Fibroblast of upper back skin (primary cell): ENCODE measurements around the gene KHDC4.
"Not testable (repeated sequence)": the region's sequence is repeated elsewhere in the genome, so short reads cannot be mapped to it uniquely, and the experiment has no call there.

ENCODE experiments used
- DNase-seq: peaks from one replicate; pipeline ENCODE4 v3.0.0-alpha.2; 2013

KHDC4 gene

GRCh38 chr1:155897746-155898145, 36.5 kb downstream of the KHDC4 start:
- DNase-seq: no peak

- not testable (repeated sequence) for DNase-seq
Observed at GRCh38 chr1:155896476-155896875, 37.7 kb downstream of the KHDC4 start.

- DNase-seq: not testable (repeated sequence)
Observed at GRCh38 chr1:155895617-155896016, 38.6 kb downstream of the KHDC4 start.

- DNase-seq: peak; percentile 86
Observed at GRCh38 chr1:155893389-155894142, 40.6 kb downstream of the KHDC4 start.

GRCh38 chr1:155892796-155893195, 41.4 kb downstream of the KHDC4 start:
- peak; percentile 77 for DNase-seq

- no peak for DNase-seq
Observed at GRCh38 chr1:155890251-155890650, 44.0 kb downstream of the KHDC4 start.

- peak; percentile 41 for DNase-seq
Observed at GRCh38 chr1:155889566-155889965, 44.6 kb downstream of the KHDC4 start.

- DNase-seq: peak; percentile 75
Observed at GRCh38 chr1:155888481-155888880, 45.7 kb downstream of the KHDC4 start.

- no peak for DNase-seq
Observed at GRCh38 chr1:155884982-155885381, 49.2 kb downstream of the KHDC4 start.

- DNase-seq: peak; percentile 7
Observed at GRCh38 chr1:155884031-155884960, 49.9 kb downstream of the KHDC4 start.

GRCh38 chr1:155882766-155883165, 51.4 kb downstream of the KHDC4 start:
- DNase-seq: no peak

GRCh38 chr1:155882235-155882634, 52.0 kb downstream of the KHDC4 start:
- no peak for DNase-seq

GRCh38 chr1:155880950-155881349, 53.3 kb downstream of the KHDC4 start:
- no peak for DNase-seq

- no peak for DNase-seq
Observed at GRCh38 chr1:155880251-155880650, 54.0 kb downstream of the KHDC4 start.

- no peak for DNase-seq
Observed at GRCh38 chr1:155877945-155878344, 56.3 kb downstream of the KHDC4 start.

- peak; percentile 24 for DNase-seq
Observed at GRCh38 chr1:155873860-155874259, 60.4 kb downstream of the KHDC4 start.

- no peak for DNase-seq
Observed at GRCh38 chr1:155872527-155872926, 61.7 kb downstream of the KHDC4 start.

GRCh38 chr1:155871390-155871789, 62.8 kb downstream of the KHDC4 start:
- DNase-seq: no peak

GRCh38 chr1:155867766-155868165, 66.4 kb downstream of the KHDC4 start:
- DNase-seq: no peak

- DNase-seq: peak; percentile 44
Observed at GRCh38 chr1:155864393-155864792, 69.8 kb downstream of the KHDC4 start.
